ENCODE data around the gene ZBTB7B. TPM values are rescaled to one million over a fixed set of nuclear protein-coding genes. Genes with fewer than 3 reads are reported as not detected.

The ZBTB7B gene
- total RNA-seq, 1 experiment from 2014 or later, result 30.6 TPM

GRCh38 chr1:155048449-155049334 lies 46.1 kb downstream of the ZBTB7B start:
- DNase-seq (ENCODE audit: low spot score), result no peak
- in situ Hi-C loops (cut with HindIII; ENCODE audit: low sequenced_read_pairs), result no loop called here

GRCh38 chr1:155049651-155050559 lies 47.3 kb downstream of the ZBTB7B start:
- no peak for DNase-seq (ENCODE audit: low spot score)
- in situ Hi-C loops (cut with HindIII; ENCODE audit: low sequenced_read_pairs), result no loop called here

GRCh38 chr1:155050560-155051341 lies 48.1 kb downstream of the ZBTB7B start, which contains the start of gene ADAM15:
Gene ADAM15 (plus strand): TSS chr1:155051316. CDS start chr1:155051387, 71 bp downstream.
- in situ Hi-C loops (cut with HindIII; ENCODE audit: low sequenced_read_pairs), result no loop called here
- DNase-seq (ENCODE audit: low spot score), result peak; percentile 71

- in situ Hi-C loops (cut with HindIII; ENCODE audit: low sequenced_read_pairs), result no loop called here
- DNase-seq (ENCODE audit: low spot score), result no peak
Measured at GRCh38 chr1:155051342-155051776, 48.8 kb downstream of the ZBTB7B start.

GRCh38 chr1:155051777-155052398 lies 49.3 kb downstream of the ZBTB7B start:
- in situ Hi-C loops (cut with HindIII; ENCODE audit: low sequenced_read_pairs), result no loop called here
- peak; percentile 56 for DNase-seq (ENCODE audit: low spot score)

- no peak for DNase-seq (ENCODE audit: low spot score)
- in situ Hi-C loops (cut with HindIII; ENCODE audit: low sequenced_read_pairs), result no loop called here
Measured at GRCh38 chr1:155052439-155053395, 50.1 kb downstream of the ZBTB7B start.

- no peak for DNase-seq (ENCODE audit: low spot score)
- in situ Hi-C loops (cut with HindIII; ENCODE audit: low sequenced_read_pairs), result no loop called here
Measured at GRCh38 chr1:155053531-155054105, 51.0 kb downstream of the ZBTB7B start.

GRCh38 chr1:155057104-155057503 lies 54.5 kb downstream of the ZBTB7B start:
- no peak for DNase-seq (ENCODE audit: low spot score)
- in situ Hi-C loops (cut with HindIII; ENCODE audit: low sequenced_read_pairs), result no loop called here

- in situ Hi-C loops (cut with HindIII; ENCODE audit: low sequenced_read_pairs), result no loop called here
- no peak for DNase-seq (ENCODE audit: low spot score)
Measured at GRCh38 chr1:155057788-155058211, 55.2 kb downstream of the ZBTB7B start.

GRCh38 chr1:155060736-155061135 lies 58.1 kb downstream of the ZBTB7B start:
- in situ Hi-C loops (cut with HindIII; ENCODE audit: low sequenced_read_pairs), result no loop called here
- no peak for DNase-seq (ENCODE audit: low spot score)

GRCh38 chr1:155061381-155062150 lies 59.0 kb downstream of the ZBTB7B start:
- in situ Hi-C loops (cut with HindIII; ENCODE audit: low sequenced_read_pairs), result no loop called here
- peak; percentile 83 for DNase-seq (ENCODE audit: low spot score)

GRCh38 chr1:155062151-155062686 lies 59.6 kb downstream of the ZBTB7B start:
- in situ Hi-C loops (cut with HindIII; ENCODE audit: low sequenced_read_pairs), result no loop called here
- DNase-seq (ENCODE audit: low spot score), result no peak

- in situ Hi-C loops (cut with HindIII; ENCODE audit: low sequenced_read_pairs), result no loop called here
- DNase-seq (ENCODE audit: low spot score), result peak; percentile 59
Measured at GRCh38 chr1:155062702-155063411, 60.3 kb downstream of the ZBTB7B start.

GRCh38 chr1:155063550-155064110 lies 61.0 kb downstream of the ZBTB7B start, which contains the start of gene EFNA4:
Gene EFNA4 (plus strand): TSS chr1:155063740. CDS start chr1:155063824, 84 bp downstream.
- in situ Hi-C loops (cut with HindIII; ENCODE audit: low sequenced_read_pairs), result no loop called here

GRCh38 chr1:155064111-155064831 lies 61.7 kb downstream of the ZBTB7B start:
- in situ Hi-C loops (cut with HindIII; ENCODE audit: low sequenced_read_pairs), result no loop called here
- no peak for DNase-seq (ENCODE audit: low spot score)

More at GRCh38 chr1:155063550-155064110, 61.0 kb downstream of the ZBTB7B start, which contains the start of gene EFNA4:
- DNase-seq (ENCODE audit: low spot score), result peak; percentile 67

Measured in G401 (cell line).